A673 (cell line): ENCODE measurements around the gene UBTD1.

Source experiments
- CTCF ChIP-seq: fragments of 300-800, 200-600 bp; sonication (generic); conservative IDR thresholded peaks from 2 replicates; pipeline ENCODE4 v1.5.1; 2017; ENCODE audit warnings: low read depth, mild to moderate bottlenecking, antibody characterized with exemption, low read length, moderate library complexity, mixed read lengths
- EZH2 ChIP-seq: fragments of 200-600 bp; sonication (generic); IDR thresholded peaks from 2 replicates; pipeline ENCODE4 v1.6.1; 2017; ENCODE audit warnings: borderline replicate concordance, low read depth, mild to moderate bottlenecking, mixed read lengths, antibody characterized with exemption, low read length; ENCODE audit not compliant: poor library complexity, severe bottlenecking

DNA sequence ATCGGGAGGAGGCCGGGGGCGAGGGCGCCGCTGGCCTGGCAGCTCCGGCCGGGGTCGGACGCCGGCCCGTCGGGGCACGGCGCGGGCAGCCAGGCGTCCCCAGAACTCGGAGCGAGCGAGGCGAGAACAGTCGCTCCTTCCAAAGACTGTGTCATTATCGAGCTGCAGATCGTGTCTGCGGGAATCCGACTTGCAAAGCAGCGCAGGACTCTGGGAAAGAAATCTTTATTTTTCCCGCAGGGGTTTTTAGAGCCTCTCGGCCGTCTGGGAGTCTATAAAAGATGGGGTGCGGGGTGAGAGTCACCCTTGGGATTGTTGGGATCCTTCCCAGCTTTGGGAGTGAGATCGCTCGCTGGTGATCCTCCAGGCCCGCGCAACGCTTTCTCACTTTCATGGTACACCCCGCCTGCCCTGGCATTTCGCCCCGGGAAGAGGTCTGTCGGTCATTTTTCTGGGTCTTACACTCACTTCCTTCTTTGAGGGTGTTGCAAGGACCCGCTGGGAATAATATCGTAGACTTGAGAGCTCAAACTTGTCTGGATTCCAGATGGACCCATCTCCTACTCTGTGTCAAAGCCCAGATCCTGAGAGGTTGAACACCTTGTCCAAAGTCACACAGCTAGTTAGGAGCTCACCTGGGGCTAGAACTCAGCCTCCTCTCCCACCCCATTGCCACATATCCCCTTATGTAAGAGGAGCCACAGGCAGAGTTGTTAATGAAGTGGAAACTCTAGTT lies 1.0 kb downstream of the UBTD1 start:
- TF ChIP-seq CTCF = no peak
- TF ChIP-seq EZH2 = no peak
